ENCODE measurements around the gene MST1R. TPM values are rescaled to one million over a fixed set of nuclear protein-coding genes. Genes with fewer than 3 reads are reported as not detected.

Gene MST1R
- total RNA-seq, 6 experiments from 2014 or later: 0.15 to 1.9 (median 0.50) TPM

GRCh38 chr3:49912881-49913281 lies 9.2 kb upstream of the MST1R start:
- intact Hi-C loops (cut with DNase I): no loop called here
- Histone ChIP-seq H3K4me1 (no peaks in the 10 kb centered on the region), H3K27me3 (no peaks in the 10 kb centered on the region), H3K4me3 (no peak overlapping the region), H3K9me3 (no peaks in the 10 kb centered on the region), H3K27ac (no peak overlapping the region), H3K36me3 (peaks cover 0 to 12% (median 0%) of the 10 kb centered on the region in 4 donors)
- ATAC-seq: no peak
- WGBS (ENCODE audit: insufficient coverage, low coverage, low lambda C conversion rate, missing lambda C conversion rate): 89% methylated on average over 4 of the region's 4 CpGs
- no peak for TF ChIP-seq POLR2A (IDR thresholded peaks at IDR 0.05)
- TF ChIP-seq CTCF (IDR thresholded peaks at IDR 0.05): no peak
- no peak for DNase-seq

DNA sequence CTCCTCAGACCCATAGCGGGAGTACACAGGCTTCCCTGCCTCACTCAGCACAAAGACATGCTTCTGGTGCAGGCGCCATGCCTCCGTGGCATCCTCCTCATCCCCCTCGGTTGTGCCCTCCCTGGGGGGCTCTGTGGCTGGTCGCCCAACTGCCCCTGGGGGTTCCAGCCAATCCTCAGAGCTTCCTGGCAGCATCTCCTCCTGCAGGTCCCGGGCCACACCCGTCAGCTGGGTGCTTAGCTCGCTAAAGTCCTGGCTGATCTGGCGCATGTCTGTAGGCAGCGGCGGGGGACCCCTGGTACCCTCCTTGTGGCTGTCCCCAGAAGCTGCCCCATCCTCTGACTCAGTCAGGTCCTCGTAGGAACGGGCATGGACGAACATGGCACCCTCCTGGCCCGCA lies 7.9 kb upstream of the MST1R start:
- H3K9me3 ChIP-seq: no peaks in the 10 kb centered on the region
- no peaks in the 10 kb centered on the region for H3K4me1 ChIP-seq
- H3K36me3 ChIP-seq: peaks cover 0 to 12% (median 0%) of the 10 kb centered on the region in 4 donors
- DNase-seq (no peak), ATAC-seq (no peak)
- intact Hi-C loops (cut with DNase I): no loop called here
- H3K27ac ChIP-seq: no peak overlapping the region
- H3K4me3 ChIP-seq: no peak overlapping the region
- WGBS (ENCODE audit: insufficient coverage, low coverage, low lambda C conversion rate, missing lambda C conversion rate): 87% methylated on average over 4 of the region's 15 CpGs
- TF ChIP-seq POLR2A (IDR thresholded peaks at IDR 0.05) (no peak), CTCF (IDR thresholded peaks at IDR 0.05) (no peak)
- no peaks in the 10 kb centered on the region for H3K27me3 ChIP-seq

- Histone ChIP-seq H3K27me3 (no peaks in the 10 kb centered on the region), H3K4me1 (peaks cover 0 to under 1% (median 0%) of the 10 kb centered on the region in 4 donors), H3K36me3 (peaks cover 0 to 12% (median 0%) of the 10 kb centered on the region in 4 donors), H3K9me3 (no peaks in the 10 kb centered on the region), H3K27ac (no peak overlapping the region), H3K4me3 (no peak overlapping the region)
- ATAC-seq (no peak), DNase-seq (no peak)
- TF ChIP-seq CTCF (IDR thresholded peaks at IDR 0.05) (no peak), POLR2A (IDR thresholded peaks at IDR 0.05) (no peak)
- no CpG with 5 or more reads among the region's 2 CpGs for WGBS (ENCODE audit: insufficient coverage, low coverage, low lambda C conversion rate, missing lambda C conversion rate)
- intact Hi-C loops (cut with DNase I): no loop called here
These were observed 7.4 kb upstream of the MST1R start for GRCh38 chr3:49911124-49911420.

DNA sequence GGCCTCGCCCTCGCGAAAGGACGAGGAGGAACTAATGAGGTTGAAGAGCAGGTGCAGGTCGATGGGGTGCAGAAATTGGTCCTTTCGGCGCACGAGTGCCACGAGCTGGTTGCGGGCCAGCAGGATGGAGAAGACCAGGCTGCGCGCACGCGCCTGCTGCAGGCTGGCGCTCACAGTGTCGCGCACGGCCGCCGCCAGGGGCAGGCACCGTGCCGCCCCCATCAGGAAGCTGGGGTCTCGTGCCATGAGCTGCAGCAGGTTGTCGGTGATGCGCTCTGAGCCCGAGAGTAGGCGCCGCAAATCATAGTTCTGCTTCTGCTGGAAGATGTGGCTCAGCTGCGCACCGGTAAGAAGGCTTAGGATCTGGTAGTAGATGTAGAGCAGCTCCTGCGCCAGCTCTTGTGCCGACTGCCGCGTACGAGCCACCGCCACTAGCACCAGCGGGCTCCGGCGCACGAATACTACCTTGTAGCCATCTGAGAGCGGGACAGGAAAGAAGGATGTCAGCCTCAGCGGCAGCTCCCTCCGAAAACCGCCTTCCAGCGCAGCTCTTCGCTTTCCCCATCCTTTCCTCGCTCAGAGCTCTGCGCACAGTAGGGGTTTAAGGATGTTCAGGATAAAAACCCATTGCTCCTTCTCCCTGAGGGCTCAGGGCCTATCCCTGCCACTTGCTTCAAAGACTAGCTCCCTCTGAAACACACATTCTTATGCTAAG lies 6.9 kb upstream of the MST1R start:
- ATAC-seq: no peak
- TF ChIP-seq POLR2A (IDR thresholded peaks at IDR 0.05) (no peak), CTCF (IDR thresholded peaks at IDR 0.05) (no peak)
- H3K36me3 ChIP-seq: peaks cover 0 to 12% (median 0%) of the 10 kb centered on the region in 4 donors
- H3K4me3 ChIP-seq: no peak overlapping the region
- 92% methylated on average over 21 of the region's 48 CpGs for WGBS (ENCODE audit: insufficient coverage, low coverage, low lambda C conversion rate, missing lambda C conversion rate)
- no peak overlapping the region for H3K27ac ChIP-seq
- peaks cover 0 to 4% (median 0%) of the 10 kb centered on the region in 4 donors for H3K4me1 ChIP-seq
- no peaks in the 10 kb centered on the region for H3K27me3 ChIP-seq
- no peaks in the 10 kb centered on the region for H3K9me3 ChIP-seq
- no peak for DNase-seq
- intact Hi-C loops (cut with DNase I): no loop called here

Measured in right lobe of liver (tissue), 6 donors.